Neuronal stem cell (in vitro differentiated cells): Measurements from ENCODE around the gene GRIA1.
A peak's percentile ranks its signal among the peaks of the same experiment; 100 is the strongest.

Experiments
- DNase-seq: peaks from one replicate; pipeline ENCODE4 v3.0.0-alpha.2; 2013; ENCODE audit warnings: low spot score
- H2AFZ ChIP-seq: one replicate; pipeline ENCODE4 v1.6.1; 2013; ENCODE audit warnings: mild to moderate bottlenecking, low read length, inconsistent platforms
- H2AK5ac ChIP-seq: 2 replicates; pipeline ENCODE4 v1.6.1; 2013; ENCODE audit warnings: low read depth, mild to moderate bottlenecking, inconsistent platforms, low read length, moderate library complexity, mixed read lengths
- H2BK120ac ChIP-seq: 2 replicates; pipeline ENCODE4 v1.6.1; 2013; ENCODE audit warnings: low read depth, mild to moderate bottlenecking, inconsistent platforms, low read length, moderate library complexity, mixed read lengths
- H2BK12ac ChIP-seq: one replicate; pipeline ENCODE4 v1.6.1; 2013; ENCODE audit warnings: low read length, inconsistent platforms
- H2BK15ac ChIP-seq: 2 replicates; pipeline ENCODE4 v1.6.1; 2013; ENCODE audit warnings: mild to moderate bottlenecking, low read length, inconsistent platforms, mixed read lengths
- H2BK5ac ChIP-seq: one replicate; pipeline ENCODE4 v1.6.1; 2013; ENCODE audit warnings: inconsistent platforms, mild to moderate bottlenecking, low read length, moderate library complexity
- H3K14ac ChIP-seq: one replicate; pipeline ENCODE4 v1.6.1; 2013; ENCODE audit warnings: low read length, inconsistent platforms
- H3K18ac ChIP-seq: 2 replicates; pipeline ENCODE4 v1.6.1; 2013; ENCODE audit warnings: low read length, inconsistent platforms
- H3K23ac ChIP-seq: 2 replicates; pipeline ENCODE4 v1.6.1; 2013; ENCODE audit warnings: low read depth, mild to moderate bottlenecking, mixed read lengths, low read length, inconsistent platforms; ENCODE audit not compliant: poor library complexity
- H3K27ac ChIP-seq: replicated peaks from 3 replicates; pipeline ENCODE4 v1.5.1; 2013; ENCODE audit warnings: low read length, inconsistent platforms
- H3K27me3 ChIP-seq, 3 experiments: 2 replicates each; pipeline ENCODE4 v1.6.1; 2013; ENCODE audit warnings: low read length in 3 of 3, mild to moderate bottlenecking in 2 of 3, inconsistent platforms in 1 of 3, low read depth in 1 of 3, mixed read lengths in 1 of 3, moderate library complexity in 1 of 3; ENCODE audit not compliant: control insufficient read depth in 3 of 3, insufficient read depth in 3 of 3
- H3K36me3 ChIP-seq, 2 donors: replicated peaks in 1 of 2; 2 replicates each; pipeline ENCODE4 v1.6.1; 2013; ENCODE audit warnings: low read length in 2 of 2; ENCODE audit not compliant: control insufficient read depth in 2 of 2, insufficient read depth in 2 of 2
- H3K4ac ChIP-seq: 2 replicates; pipeline ENCODE4 v1.6.1; 2013; ENCODE audit warnings: inconsistent platforms, mild to moderate bottlenecking, low read length, moderate library complexity
- H3K4me1 ChIP-seq, 2 donors: 1 replicate in 1 of 2; 2 replicates in 1 of 2; pipeline ENCODE4 v1.6.1; 2013; ENCODE audit warnings: low read length in 2 of 2, low read depth in 1 of 2; ENCODE audit not compliant: control insufficient read depth in 2 of 2, insufficient read depth in 1 of 2
- H3K4me2 ChIP-seq: one replicate; pipeline ENCODE4 v1.6.1; 2013; ENCODE audit warnings: mild to moderate bottlenecking, low read length, inconsistent platforms; ENCODE audit not compliant: insufficient read depth, poor library complexity, severe bottlenecking
- H3K4me3 ChIP-seq, 2 donors: 2 replicates each; pipeline ENCODE4 v1.5.1; 2013; ENCODE audit warnings: low read length in 2 of 2, mild to moderate bottlenecking in 2 of 2, inconsistent platforms in 1 of 2, moderate library complexity in 1 of 2
- H3K79me1 ChIP-seq: one replicate; pipeline ENCODE4 v1.6.1; 2013; ENCODE audit warnings: low read depth, mild to moderate bottlenecking, inconsistent platforms, low read length, moderate library complexity
- H3K9ac ChIP-seq: one replicate; pipeline ENCODE4 v1.6.1; 2013; ENCODE audit warnings: mild to moderate bottlenecking, low read depth, low read length, inconsistent platforms; ENCODE audit not compliant: poor library complexity
- H3K9me3 ChIP-seq, 2 donors: replicated peaks in 1 of 2; 2 replicates each; pipeline versions ENCODE3 to v1.6.1; 2013; ENCODE audit warnings: low read length in 2 of 2, mild to moderate bottlenecking in 2 of 2, inconsistent platforms in 1 of 2, low read depth in 1 of 2, mixed read lengths in 1 of 2, moderate library complexity in 1 of 2; ENCODE audit not compliant: control insufficient read depth in 2 of 2, insufficient read depth in 1 of 2
- H4K8ac ChIP-seq: one replicate; pipeline ENCODE4 v1.6.1; 2013; ENCODE audit warnings: low read depth, mild to moderate bottlenecking, inconsistent platforms, low read length, moderate library complexity
- H4K91ac ChIP-seq: one replicate; pipeline ENCODE4 v1.6.1; 2013; ENCODE audit warnings: low read length, low read depth, mild to moderate bottlenecking, inconsistent platforms; ENCODE audit not compliant: poor library complexity
- WGBS, 2 donors: extraction: QIAGEN DNeasy Blood & Tissue Kit; methylation state at CpG; one replicate each; pipeline ENCODE4 v1.1.7; 2013; ENCODE audit warnings: missing lambda C conversion rate in 2 of 2, mixed read lengths in 1 of 2; ENCODE audit not compliant: insufficient read length in 2 of 2, insufficient replicate concordance in 1 of 2; ENCODE audit errors: extremely low coverage in 2 of 2; 5-methylcytosine and 5-hydroxymethylcytosine counted together

Gene GRIA1

DNA sequence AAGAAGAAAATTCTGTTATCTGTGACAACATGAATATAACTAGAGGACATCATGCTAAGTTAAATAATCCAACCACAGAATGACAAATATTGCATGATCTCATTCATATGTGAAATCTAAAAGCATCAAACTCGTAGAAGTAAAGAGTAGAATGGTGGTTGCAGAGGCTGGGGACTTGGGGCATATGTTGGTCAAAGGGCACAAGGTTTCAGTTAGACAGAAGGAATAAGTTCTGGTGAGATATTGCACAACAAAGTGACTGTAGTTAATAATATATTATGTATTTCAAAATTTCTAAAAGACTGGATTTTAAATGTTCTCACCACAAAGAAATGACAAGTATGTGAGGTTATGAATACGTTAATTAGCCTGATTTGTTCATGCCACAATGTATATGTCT is 24.8 kb downstream of the GRIA1 start:
- H4K91ac ChIP-seq = no peak overlapping the region
- peaks cover 18 to 29% of the 10 kb centered on the region in 2 donors for H3K4me1 ChIP-seq
- no peak overlapping the region for H2BK15ac ChIP-seq
- no peak overlapping the region for H2BK12ac ChIP-seq
- no peak overlapping the region for H3K4me2 ChIP-seq
- no peak overlapping the region for H3K4me3 ChIP-seq
- H3K23ac ChIP-seq = no peak overlapping the region
- H3K18ac ChIP-seq = no peak overlapping the region
- H3K14ac ChIP-seq = no peak overlapping the region
- H2BK120ac ChIP-seq = no peak overlapping the region
- H3K36me3 ChIP-seq = no peaks in the 10 kb centered on the region
- WGBS, 2 donors = no CpG with 5 or more reads among the region's 2 CpGs
- H2BK5ac ChIP-seq = no peak overlapping the region
- H4K8ac ChIP-seq = no peak overlapping the region
- H2AFZ ChIP-seq = no peak overlapping the region
- no peak overlapping the region for H3K27ac ChIP-seq
- no peaks in the 10 kb centered on the region for H3K79me1 ChIP-seq
- H3K27me3 ChIP-seq = no peaks in the 10 kb centered on the region
- no peak overlapping the region for H2AK5ac ChIP-seq
- no peak for DNase-seq
- no peak overlapping the region for H3K4ac ChIP-seq
- H3K9me3 ChIP-seq = peaks cover 3 to 16% of the 10 kb centered on the region in 2 donors
- H3K9ac ChIP-seq = no peak overlapping the region

DNA sequence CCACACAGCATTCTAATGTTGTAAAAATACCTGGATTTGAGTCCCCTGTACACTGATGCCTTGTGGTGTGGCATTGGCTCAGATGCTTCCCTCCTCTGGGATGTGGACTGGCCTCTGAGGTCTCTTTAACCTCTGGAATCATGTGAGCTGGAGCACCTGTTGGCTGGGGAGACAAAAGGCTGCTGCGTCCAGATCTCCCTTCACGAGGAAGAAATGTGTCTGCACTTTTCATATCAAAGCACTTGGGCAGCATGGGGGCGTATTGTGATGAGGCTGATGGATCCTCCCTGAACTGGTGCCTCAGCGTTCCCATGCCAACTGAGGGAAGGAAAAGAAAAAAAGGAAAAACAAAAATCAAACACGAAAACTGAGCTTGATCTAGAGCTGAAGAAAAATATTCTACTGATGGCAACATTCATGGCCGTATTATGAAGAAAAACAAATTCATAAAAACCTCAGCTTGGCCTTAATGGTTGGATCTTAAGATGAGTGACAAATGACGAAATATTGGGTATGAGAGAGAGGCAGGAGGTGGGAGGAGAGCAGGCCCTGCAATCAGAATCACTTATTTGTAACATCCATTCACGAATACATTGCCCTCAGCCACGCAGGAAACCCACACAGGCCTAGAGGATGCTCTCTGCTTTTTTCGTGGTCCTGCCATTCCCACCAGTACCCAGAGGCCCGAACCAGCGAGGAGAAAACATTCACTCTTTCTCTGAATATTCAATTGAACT is 26.2 kb downstream of the GRIA1 start:
- no CpG with 5 or more reads among the region's 12 CpGs for WGBS, 2 donors

DNA sequence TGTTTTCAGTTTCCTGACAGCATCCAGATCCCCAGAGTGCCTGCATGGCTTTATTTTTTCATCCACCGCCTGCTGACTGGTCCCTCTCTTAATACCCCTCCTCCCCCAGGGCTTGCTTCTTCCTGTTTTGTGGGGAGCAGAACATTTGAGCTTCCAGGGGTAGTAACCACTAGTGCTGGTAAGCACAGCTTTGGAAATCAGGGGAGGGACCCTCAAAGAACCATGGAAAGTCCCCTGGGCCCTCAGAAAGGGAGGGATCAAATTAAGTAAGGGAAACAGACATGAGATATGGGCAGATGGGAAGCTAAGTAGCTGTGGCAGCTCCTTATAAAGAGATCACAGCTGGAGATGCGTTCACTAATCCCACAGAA is 26.8 kb downstream of the GRIA1 start:
- H4K8ac ChIP-seq = no peak overlapping the region

More for the DNA sequence above, 26.2 kb downstream of the GRIA1 start:
- DNase-seq = no peak
- Histone ChIP-seq H3K23ac (no peak overlapping the region), H3K27me3 (no peaks in the 10 kb centered on the region), H3K36me3 (no peaks in the 10 kb centered on the region), H2AK5ac (no peak overlapping the region), H3K27ac (peak overlapping the region; percentile 24), H2BK120ac (no peak overlapping the region), H2BK5ac (no peak overlapping the region), H3K9ac (no peak overlapping the region), H4K91ac (no peak overlapping the region), H3K79me1 (no peaks in the 10 kb centered on the region), H3K4me2 (no peak overlapping the region), H4K8ac (no peak overlapping the region), H3K4ac (no peak overlapping the region), H3K14ac (no peak overlapping the region), H2AFZ (peak overlapping the region; percentile 65), H2BK12ac (no peak overlapping the region), H3K9me3 (peaks cover 3 to 16% of the 10 kb centered on the region in 2 donors), H3K4me3 (peak overlapping the region in 1 of 2 donors; percentile 4), H3K18ac (no peak overlapping the region), H3K4me1 (peaks cover 23 to 39% of the 10 kb centered on the region in 2 donors), H2BK15ac (no peak overlapping the region)

DNA sequence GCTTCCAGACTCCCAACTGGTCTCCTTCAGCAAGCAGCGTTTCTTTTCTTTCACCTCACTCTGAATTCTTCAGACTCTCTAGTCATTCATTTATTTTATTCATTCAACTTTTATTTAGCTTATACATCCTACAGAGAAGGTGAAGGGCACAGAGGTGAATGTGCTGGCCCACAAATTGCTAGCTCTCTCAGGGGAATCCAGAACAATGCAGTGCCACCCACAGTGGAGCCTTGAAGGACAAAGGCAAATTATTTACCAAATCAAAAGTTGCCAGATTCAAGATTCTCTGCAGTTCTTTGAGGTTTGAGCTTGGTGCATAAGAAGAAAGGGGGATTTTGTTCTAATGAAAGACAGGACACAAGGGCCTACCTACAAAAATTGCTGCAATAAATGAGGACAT is 29.7 kb downstream of the GRIA1 start:
- DNase-seq = no peak
- Histone ChIP-seq H3K4me2 (no peak overlapping the region), H3K79me1 (no peaks in the 10 kb centered on the region), H3K27ac (no peak overlapping the region), H2BK120ac (no peak overlapping the region), H3K4me1 (peaks cover 23 to 39% of the 10 kb centered on the region in 2 donors), H2BK15ac (no peak overlapping the region), H3K27me3 (no peaks in the 10 kb centered on the region), H3K18ac (no peak overlapping the region), H4K91ac (no peak overlapping the region), H3K14ac (no peak overlapping the region), H3K9ac (no peak overlapping the region), H4K8ac (no peak overlapping the region), H2AFZ (no peak overlapping the region), H3K4me3 (no peak overlapping the region), H3K9me3 (peaks cover 0 to 3% of the 10 kb centered on the region in 2 donors), H3K4ac (no peak overlapping the region), H2BK12ac (no peak overlapping the region), H3K36me3 (no peaks in the 10 kb centered on the region), H2AK5ac (no peak overlapping the region), H2BK5ac (no peak overlapping the region), H3K23ac (no peak overlapping the region)
- WGBS, 2 donors = no CpG with 5 or more reads among the region's 1 CpG

More for the DNA sequence above, 26.8 kb downstream of the GRIA1 start:
- H2BK5ac ChIP-seq = no peak overlapping the region
- no peaks in the 10 kb centered on the region for H3K27me3 ChIP-seq
- H2AFZ ChIP-seq = peak overlapping the region; percentile 65
- H3K18ac ChIP-seq = no peak overlapping the region
- H3K4me1 ChIP-seq = peaks cover 23 to 39% of the 10 kb centered on the region in 2 donors
- H2AK5ac ChIP-seq = no peak overlapping the region
- H2BK15ac ChIP-seq = no peak overlapping the region
- no peak overlapping the region for H2BK12ac ChIP-seq
- peaks cover 3 to 16% of the 10 kb centered on the region in 2 donors for H3K9me3 ChIP-seq
- no peaks in the 10 kb centered on the region for H3K79me1 ChIP-seq
- no peak overlapping the region for H3K9ac ChIP-seq
- no peak overlapping the region for H3K4me2 ChIP-seq
- no peak overlapping the region for H3K14ac ChIP-seq
- no peak overlapping the region for H3K23ac ChIP-seq
- no peaks in the 10 kb centered on the region for H3K36me3 ChIP-seq
- DNase-seq = no peak
- H3K27ac ChIP-seq = peak overlapping the region; percentile 24
- H3K4me3 ChIP-seq = no peak overlapping the region
- WGBS, 2 donors = no CpG with 5 or more reads among the region's 2 CpGs
- no peak overlapping the region for H3K4ac ChIP-seq
- no peak overlapping the region for H2BK120ac ChIP-seq
- H4K91ac ChIP-seq = no peak overlapping the region
